Retinal pigment epithelial cell (primary cell): Measurements from ENCODE around the gene NKD1.

Source experiments
- DNase-seq: peaks from one replicate; pipeline ENCODE4 v3.0.0-alpha.2; 2010; ENCODE audit warnings: low read depth
- H3K4me3 ChIP-seq: 2 replicates; pipeline ENCODE4 v1.5.1; 2011; ENCODE audit warnings: mild to moderate bottlenecking, low read length, control low read depth, moderate library complexity
- CTCF ChIP-seq: conservative IDR thresholded peaks from 2 replicates; pipeline ENCODE4 v1.5.1; 2011; ENCODE audit warnings: low read depth, low read length, control low read depth, inconsistent platforms

NKD1 gene

GRCh38 chr16:50520451-50521245 is 27.5 kb upstream of the NKD1 start:
- no peak overlapping the region for H3K4me3 ChIP-seq
- DNase-seq: no peak
- no peak for TF ChIP-seq CTCF

- DNase-seq: no peak
- TF ChIP-seq CTCF: no peak
- no peak overlapping the region for H3K4me3 ChIP-seq
These were observed 26.8 kb upstream of the NKD1 start for GRCh38 chr16:50521246-50521900.

GRCh38 chr16:50522324-50522723 is 25.9 kb upstream of the NKD1 start:
- H3K4me3 ChIP-seq: no peak overlapping the region
- no peak for DNase-seq
- TF ChIP-seq CTCF: no peak

- DNase-seq: no peak
- no peak overlapping the region for H3K4me3 ChIP-seq
- TF ChIP-seq CTCF: no peak
These were observed 24.5 kb upstream of the NKD1 start for GRCh38 chr16:50523710-50524109.

GRCh38 chr16:50525262-50525661 is 22.9 kb upstream of the NKD1 start:
- DNase-seq: no peak
- TF ChIP-seq CTCF: no peak

GRCh38 chr16:50525716-50526115 is 22.5 kb upstream of the NKD1 start:
- no peak overlapping the region for H3K4me3 ChIP-seq
- TF ChIP-seq CTCF: no peak
- no peak for DNase-seq

More at GRCh38 chr16:50525262-50525661, 22.9 kb upstream of the NKD1 start:
- H3K4me3 ChIP-seq: no peak overlapping the region

GRCh38 chr16:50526249-50526648 is 21.9 kb upstream of the NKD1 start:
- no peak for DNase-seq
- no peak for TF ChIP-seq CTCF

More at GRCh38 chr16:50526249-50526648, 21.9 kb upstream of the NKD1 start:
- H3K4me3 ChIP-seq: no peak overlapping the region
